WI38 (cell line): ENCODE measurements around the gene KHDC1.
"Not testable (repeated sequence)": the region's sequence is repeated elsewhere in the genome, so short reads cannot be mapped to it uniquely, and the experiment has no call there.

Experiments used
- H3K4me3 ChIP-seq: 2 replicates; pipeline ENCODE4 v1.5.1; 2011; ENCODE audit warnings: low read depth, mild to moderate bottlenecking, control low read depth, low read length
- CTCF ChIP-seq: IDR thresholded peaks from 2 replicates; pipeline ENCODE4 v1.5.1; 2012; ENCODE audit warnings: low read depth, mild to moderate bottlenecking, control low read depth, low read length

Gene KHDC1

GRCh38 chr6:73264446-73264845 lies 1.4 kb upstream of the KHDC1 start:
- no peak for TF ChIP-seq CTCF
- H3K4me3 ChIP-seq, result no peak overlapping the region

- H3K4me3 ChIP-seq, result peak overlapping the region; percentile 75
- no peak for TF ChIP-seq CTCF
These were observed 544 bp upstream of the KHDC1 start for GRCh38 chr6:73263570-73263909.

GRCh38 chr6:73258721-73259120 lies 4.3 kb downstream of the KHDC1 start:
- no peak overlapping the region for H3K4me3 ChIP-seq
- TF ChIP-seq CTCF, result no peak

- H3K4me3 ChIP-seq, result not testable (repeated sequence)
These were observed 8.7 kb downstream of the KHDC1 start for GRCh38 chr6:73254323-73254722.

GRCh38 chr6:73252703-73253102 lies 10.3 kb downstream of the KHDC1 start:
- no peak for TF ChIP-seq CTCF

GRCh38 chr6:73250016-73250415 lies 13.0 kb downstream of the KHDC1 start:
- no peak for TF ChIP-seq CTCF
- no peak overlapping the region for H3K4me3 ChIP-seq

More at GRCh38 chr6:73252703-73253102, 10.3 kb downstream of the KHDC1 start:
- H3K4me3 ChIP-seq, result no peak overlapping the region

GRCh38 chr6:73248192-73248903 lies 14.6 kb downstream of the KHDC1 start:
- TF ChIP-seq CTCF, result no peak
- no peak overlapping the region for H3K4me3 ChIP-seq

GRCh38 chr6:73242001-73242400 lies 21.0 kb downstream of the KHDC1 start:
- H3K4me3 ChIP-seq, result no peak overlapping the region
- no peak for TF ChIP-seq CTCF
